ENCODE measurements around the gene FEM1A. TPM values are rescaled to one million over a fixed set of nuclear protein-coding genes. Genes with fewer than 3 reads are reported as not detected.

Gene FEM1A
- total and polyA plus RNA-seq, 9 of the 15 experiments (the other 6 are each of a cell fraction or from before 2014, with no cell fraction given), result 0.08 to 19.0 (median 6.8) TPM

GRCh38 chr19:4755459-4755858 is 36.1 kb upstream of the FEM1A start:
- in situ Hi-C loops (cut with MboI) (no loop called here), intact Hi-C loops (cut with micrococcal nuclease) (no loop called here)
- no peaks in the 10 kb centered on the region for H3K79me2 ChIP-seq (ENCODE audit: control insufficient read depth, insufficient read depth, low read length)
- H3K4me2 ChIP-seq (ENCODE audit: insufficient read depth, low read length), result no peak overlapping the region
- no peak for DNase-seq (ENCODE audit: extremely low read depth in 1 of 4, low spot score in 3 of 4)
- H4K20me1 ChIP-seq (replicated peaks; ENCODE audit: control insufficient read depth, insufficient read depth, low read length), result no peaks in the 10 kb centered on the region
- ATAC-seq, result no peak
- H3K4me1 ChIP-seq (replicated peaks in 1 of 2; ENCODE audit: control insufficient read depth in 2 of 2, insufficient read depth in 2 of 2, low read length in 2 of 2), result peaks cover 0 to 10% of the 10 kb centered on the region in 2 experiments; a peak in 3 of 5 replicates
- no peaks in the 10 kb centered on the region for H3K36me3 ChIP-seq (ENCODE audit: control insufficient read depth, insufficient read depth, low read length)
- no peak overlapping the region for H3K9ac ChIP-seq (ENCODE audit: insufficient read depth in 1 of 2, low read depth in 2 of 2, low read length in 2 of 2)
- BruUV-seq (replicated peaks), result no TSS peak
- H3K9me1 ChIP-seq (ENCODE audit: control insufficient read depth, insufficient read depth, low read length), result no peaks in the 10 kb centered on the region
- no peak for FAIRE-seq
- H3K27me3 ChIP-seq (ENCODE audit: control insufficient read depth in 2 of 2, insufficient read depth in 2 of 2, low read length in 2 of 2), result peaks cover 21 to 58% of the 10 kb centered on the region in 2 experiments
- CTCF ChIA-PET (ENCODE audit: low intra/inter-chr PET ratio), result interaction anchor here (0.7 kb wide), 1 partner anchor 632 kb away, joined by 3 read pairs; no protein-coding TSS in a partner anchor
- H3K27ac ChIP-seq (ENCODE audit: extremely low read depth, low read depth, low read length), result no peak overlapping the region
- H2AFZ ChIP-seq (ENCODE audit: low read depth, low read length), result no peak overlapping the region
- H3K4me3 ChIP-seq, result no peak overlapping the region
- POLR2A ChIA-PET, result no interaction called here
- TF ChIP-seq ZNF609 (CRISPR knock-in tag; IDR thresholded peaks at IDR 0.05; ENCODE audit: borderline replicate concordance), result no peak
- no peak for TF ChIP-seq SPI1 (IDR thresholded peaks at IDR 0.05; ENCODE audit: borderline replicate concordance, low read depth, low read length)
- no peak for TF ChIP-seq MAFK (IDR thresholded peaks at IDR 0.05; ENCODE audit: low read length)
- TF ChIP-seq FUS (optimal IDR thresholded peaks at IDR 0.05; ENCODE audit: low read depth, low read length), result no peak
- no peak for TF ChIP-seq FOXJ2 (tag; IDR thresholded peaks at IDR 0.05)
- TF ChIP-seq ZC3H11A (IDR thresholded peaks at IDR 0.05; ENCODE audit: low read depth, low read length), result no peak
- TF ChIP-seq ZNF232 (CRISPR knock-in tag; IDR thresholded peaks at IDR 0.05), result no peak
- no peak for TF ChIP-seq HES1 (IDR thresholded peaks at IDR 0.05; ENCODE audit: low read depth)
- no peak for TF ChIP-seq ZFP30 (CRISPR knock-in tag; IDR thresholded peaks at IDR 0.05; ENCODE audit: borderline replicate concordance)
- no peak for TF ChIP-seq THAP7 (CRISPR knock-in tag; IDR thresholded peaks at IDR 0.05)
- TF ChIP-seq ZNF253 (CRISPR knock-in tag; conservative IDR thresholded peaks at IDR 0.05), result no peak
- no peak for TF ChIP-seq BRF2 (IDR thresholded peaks at IDR 0.05; ENCODE audit: borderline replicate concordance, insufficient read depth, insufficient read length)
- no peak for TF ChIP-seq KLF16 (IDR thresholded peaks at IDR 0.05)
- no peak for TF ChIP-seq ZNF695 (CRISPR knock-in tag; IDR thresholded peaks at IDR 0.05)
- no peak for TF ChIP-seq MCM5 (IDR thresholded peaks at IDR 0.05; ENCODE audit: low read depth)
- no peak for TF ChIP-seq SNAPC5 (CRISPR knock-in tag; IDR thresholded peaks at IDR 0.05)
- no peak for TF ChIP-seq U2AF1 (optimal IDR thresholded peaks at IDR 0.05; ENCODE audit: low read depth, low read length)
- H3K9me3 ChIP-seq (replicated peaks; ENCODE audit: control insufficient read depth, insufficient read depth, low read depth, low read length), result no peaks in the 10 kb centered on the region
- WGBS (ENCODE audit: insufficient coverage, low coverage, missing lambda C conversion rate), result 4% methylated on average over 7 of the region's 7 CpGs
